SK-N-MC (cell line): ENCODE data around the gene COX17.

Experiments
- DNase-seq: peaks from one replicate; pipeline ENCODE4 v3.0.0-alpha.2; 2011; ENCODE audit warnings: low read depth, low spot score
- H3K27ac ChIP-seq: fragments of 200-600 bp; sonication (generic); 2 replicates; pipeline ENCODE4 v1.5.1; 2016; ENCODE audit warnings: mixed run types
- H3K36me3 ChIP-seq: fragments of 200-600 bp; sonication (generic); 2 replicates; pipeline ENCODE4 v1.6.1; 2017; ENCODE audit warnings: antibody characterized with exemption, low read length, mixed read lengths; ENCODE audit not compliant: insufficient read depth
- H3K4me3 ChIP-seq: fragments of 200-600 bp; sonication (generic); 2 replicates; pipeline ENCODE4 v1.5.1; 2016
- H3K9ac ChIP-seq: fragments of 200-600 bp; sonication (generic); 2 replicates; pipeline ENCODE4 v1.8.0; 2017; ENCODE audit warnings: mixed run types, mixed read lengths; ENCODE audit not compliant: insufficient read length
- H3K9me3 ChIP-seq: fragments of 200-600 bp; sonication (generic); 2 replicates; pipeline ENCODE4 v1.6.1; 2017; ENCODE audit warnings: low read depth, mild to moderate bottlenecking, antibody characterized with exemption, low read length, moderate library complexity, mixed read lengths
- EZH2 ChIP-seq: fragments of 200-600 bp; sonication (generic); IDR thresholded peaks from one replicate; pipeline ENCODE4 v1.6.1; 2017; ENCODE audit warnings: antibody characterized with exemption
- FOXP2 ChIP-seq: optimal IDR thresholded peaks from 2 replicates; pipeline ENCODE3; 2011; ENCODE audit warnings: mild to moderate bottlenecking, moderate library complexity; ENCODE audit not compliant: insufficient read depth; ENCODE audit errors: extremely low read length, control extremely low read depth
- POLR2AphosphoS5 ChIP-seq: IDR thresholded peaks from 2 replicates; pipeline ENCODE4 v1.6.1; 2012; ENCODE audit warnings: mild to moderate bottlenecking, low read depth, low read length, borderline replicate concordance

COX17 gene

DNA sequence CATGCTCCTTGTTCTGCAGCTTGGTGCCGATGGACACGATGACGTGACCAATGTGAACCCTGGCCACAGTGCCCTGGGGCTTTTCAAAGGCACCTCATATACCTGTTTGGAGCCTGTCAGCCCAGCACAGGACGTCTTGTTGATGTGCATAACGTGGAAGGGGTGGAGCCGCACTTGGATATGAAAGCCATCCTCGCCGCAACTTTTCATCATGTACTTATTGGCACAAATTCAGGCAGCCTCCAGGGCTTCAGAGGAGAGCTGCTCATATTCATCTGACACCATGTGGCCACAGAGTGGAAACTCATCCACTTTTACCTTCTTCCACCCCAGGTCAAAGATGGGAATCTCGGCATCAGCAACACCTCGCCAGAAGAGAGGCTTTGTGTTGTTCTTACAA is 41.5 kb downstream of the COX17 start:
- H3K9ac ChIP-seq = no peak overlapping the region
- H3K4me3 ChIP-seq = no peak overlapping the region
- H3K27ac ChIP-seq = no peak overlapping the region
- no peaks in the 10 kb centered on the region for H3K9me3 ChIP-seq
- no peaks in the 10 kb centered on the region for H3K36me3 ChIP-seq
- no peak for DNase-seq
- TF ChIP-seq POLR2AphosphoS5 (no peak), FOXP2 (no peak), EZH2 (no peak)

DNA sequence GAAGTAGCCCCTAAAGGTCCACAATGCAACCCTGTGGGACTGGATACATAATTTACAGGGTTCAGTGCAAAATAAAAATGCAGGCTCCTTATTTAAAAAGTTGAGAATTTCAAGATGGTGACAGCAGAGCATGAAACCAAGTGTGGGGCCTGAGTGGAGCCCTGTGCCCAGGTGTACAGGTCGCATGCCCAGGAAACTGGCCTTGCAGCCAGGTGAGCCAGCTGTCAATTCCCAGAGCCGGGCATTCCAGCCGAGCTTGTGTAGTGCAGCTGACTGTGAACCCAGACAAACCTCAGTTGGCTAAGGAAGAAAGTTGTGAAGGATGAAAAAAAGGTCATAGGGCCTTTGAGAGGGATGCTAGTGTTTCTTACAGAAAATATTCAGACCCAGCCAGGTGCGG is 44.4 kb downstream of the COX17 start:
- no peak overlapping the region for H3K4me3 ChIP-seq
- H3K9me3 ChIP-seq = no peaks in the 10 kb centered on the region
- no peaks in the 10 kb centered on the region for H3K36me3 ChIP-seq
- no peak overlapping the region for H3K9ac ChIP-seq
- no peak for DNase-seq
- H3K27ac ChIP-seq = no peak overlapping the region
- TF ChIP-seq EZH2 (no peak), POLR2AphosphoS5 (no peak), FOXP2 (no peak)

DNA sequence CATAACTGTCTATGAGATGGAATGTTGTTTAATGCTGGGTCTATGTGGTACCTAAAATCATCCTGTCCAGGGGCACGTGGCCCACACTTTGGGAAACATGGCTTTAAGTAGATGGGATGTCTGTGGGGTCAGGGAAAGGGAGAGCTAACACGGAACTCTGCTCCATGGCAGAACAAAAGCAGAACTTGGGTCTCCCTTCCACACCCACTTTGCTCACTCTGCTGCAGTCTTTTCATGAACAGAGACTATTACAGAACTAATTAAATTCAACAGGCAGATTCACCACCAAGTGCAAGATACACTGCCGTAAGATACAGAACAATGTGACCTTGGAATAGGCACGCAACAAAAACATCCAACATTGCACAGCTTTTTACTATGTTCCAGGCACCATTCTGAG is 45.0 kb downstream of the COX17 start:
- TF ChIP-seq FOXP2 (no peak), EZH2 (no peak), POLR2AphosphoS5 (no peak)
- Histone ChIP-seq H3K9me3 (no peaks in the 10 kb centered on the region), H3K4me3 (no peak overlapping the region), H3K36me3 (no peaks in the 10 kb centered on the region), H3K27ac (no peak overlapping the region), H3K9ac (no peak overlapping the region)
- DNase-seq = no peak

DNA sequence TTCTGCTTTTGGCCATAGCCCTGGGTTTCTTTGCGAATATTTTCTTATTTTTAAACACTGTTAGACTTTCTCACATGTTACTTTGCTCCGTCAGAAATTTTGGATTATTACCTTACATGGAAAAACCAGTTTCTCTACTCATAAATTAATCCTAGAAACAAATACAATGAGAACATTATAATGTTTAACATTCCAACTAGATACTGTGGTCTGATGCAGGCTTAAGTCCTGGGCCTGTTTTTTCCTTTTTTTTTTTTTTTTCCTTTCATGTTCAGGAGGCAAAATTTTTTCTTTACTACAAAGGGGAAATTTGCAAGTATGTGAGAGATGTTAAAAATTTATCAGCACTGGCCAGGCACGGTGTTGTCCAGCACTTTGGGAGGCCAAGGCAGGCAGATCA is 45.7 kb downstream of the COX17 start:
- Histone ChIP-seq H3K36me3 (no peaks in the 10 kb centered on the region), H3K9ac (no peak overlapping the region), H3K4me3 (no peak overlapping the region), H3K9me3 (no peaks in the 10 kb centered on the region), H3K27ac (no peak overlapping the region)
- no peak for TF ChIP-seq POLR2AphosphoS5
- TF ChIP-seq EZH2 = no peak
- no peak for TF ChIP-seq FOXP2
- no peak for DNase-seq

DNA sequence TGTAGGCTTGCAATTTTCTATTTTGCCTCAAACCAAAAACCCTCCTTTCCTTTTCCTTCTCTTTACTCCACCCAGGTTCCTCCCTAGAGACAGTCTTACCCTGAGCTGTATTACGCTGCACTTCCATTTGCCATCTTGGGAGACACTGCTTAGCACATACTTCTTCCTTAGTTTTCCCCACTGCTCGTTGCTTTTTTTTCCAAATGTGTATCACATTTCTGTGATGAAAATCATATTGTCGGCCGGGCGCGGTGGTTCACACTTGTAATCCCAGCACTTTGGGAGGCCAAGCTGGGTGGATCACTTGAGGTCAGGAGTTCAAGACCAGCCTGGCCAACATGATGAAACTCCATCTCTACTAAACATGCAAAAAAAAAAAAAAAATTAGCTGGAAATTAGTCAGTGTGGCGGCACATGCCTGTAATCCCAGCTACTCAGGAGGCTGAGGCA is 46.3 kb downstream of the COX17 start:
- Histone ChIP-seq H3K9ac (no peak overlapping the region), H3K4me3 (no peak overlapping the region)

DNA sequence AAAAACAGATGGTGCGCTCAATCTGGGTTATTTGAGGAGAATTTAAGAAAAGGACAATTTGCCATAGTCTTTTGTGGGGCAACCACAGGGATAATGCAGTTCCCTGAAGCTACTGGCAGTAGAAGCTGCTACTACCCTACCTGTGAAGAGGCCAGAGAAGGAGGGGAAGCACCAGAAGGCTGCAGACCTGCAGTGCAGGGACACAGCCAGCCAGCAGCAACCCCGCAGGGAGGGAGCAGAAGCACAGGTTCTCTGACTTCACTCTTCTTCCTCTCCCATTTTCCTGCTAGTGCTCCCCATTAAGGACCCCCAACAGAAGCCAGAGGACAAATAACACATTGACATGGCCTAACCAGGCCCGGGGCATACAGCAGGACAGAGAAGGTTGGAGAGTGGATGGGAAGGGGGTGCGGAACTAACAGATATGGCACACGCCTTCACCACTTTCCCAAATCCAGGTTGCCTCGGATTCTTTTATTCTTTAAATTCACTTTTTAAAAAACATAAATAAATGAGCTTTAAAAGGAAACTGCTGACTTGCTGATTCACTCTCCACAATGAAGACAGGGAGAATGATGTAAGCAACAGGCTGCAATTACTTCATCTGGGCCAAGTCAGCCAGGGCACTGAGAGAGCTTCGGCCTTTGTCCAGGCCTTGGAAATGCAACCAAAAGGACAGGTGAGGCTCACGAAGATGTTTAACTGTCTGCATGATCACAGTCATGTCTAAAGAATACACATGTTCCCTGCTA is 46.9 kb downstream of the COX17 start:
- Histone ChIP-seq H3K4me3 (no peak overlapping the region), H3K9ac (no peak overlapping the region), H3K36me3 (no peaks in the 10 kb centered on the region), H3K9me3 (no peaks in the 10 kb centered on the region), H3K27ac (0 out of 2 replicates have a peak overlapping the region, but pooled peaks have one; percentile 5)
- DNase-seq = no peak
- no peak for TF ChIP-seq POLR2AphosphoS5
- no peak for TF ChIP-seq FOXP2
- no peak for TF ChIP-seq EZH2

More for the DNA sequence above, 46.3 kb downstream of the COX17 start:
- 0 out of 2 replicates have a peak overlapping the region, but pooled peaks have one; percentile 5 for H3K27ac ChIP-seq
- no peaks in the 10 kb centered on the region for H3K9me3 ChIP-seq
- TF ChIP-seq FOXP2 (no peak), POLR2AphosphoS5 (no peak), EZH2 (no peak)
- H3K36me3 ChIP-seq = no peaks in the 10 kb centered on the region
- DNase-seq = no peak

DNA sequence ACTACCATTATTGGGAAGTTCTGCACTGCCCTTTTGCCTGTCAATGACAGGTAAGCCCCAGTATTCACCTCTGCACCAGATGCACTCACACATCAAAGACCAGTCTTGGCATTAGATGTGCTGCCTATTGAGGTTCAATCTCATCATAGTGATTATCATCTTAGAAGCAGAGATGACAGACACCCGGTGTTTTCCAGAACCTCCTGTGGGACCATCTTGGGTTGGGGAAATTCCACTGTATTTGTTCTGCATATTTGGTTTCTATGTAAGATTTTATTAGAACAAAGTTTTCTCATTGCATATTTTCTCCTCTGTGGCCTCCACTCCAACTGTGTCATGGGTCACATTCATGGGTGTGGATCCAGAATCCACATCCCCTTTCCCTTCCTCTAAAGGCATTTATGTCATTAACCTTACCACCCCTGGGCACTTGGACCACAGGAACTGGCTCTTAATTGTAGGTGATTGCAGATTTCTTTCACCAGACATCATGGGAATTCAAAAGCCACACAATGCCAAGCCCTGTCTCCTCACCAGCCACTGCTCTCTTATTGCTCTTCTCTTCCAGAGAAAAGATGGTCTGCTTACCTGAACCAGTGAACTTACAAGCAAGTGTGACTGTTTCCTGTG is 48.3 kb downstream of the COX17 start:
- Histone ChIP-seq H3K4me3 (no peak overlapping the region), H3K27ac (no peak overlapping the region), H3K9ac (no peak overlapping the region), H3K9me3 (no peaks in the 10 kb centered on the region), H3K36me3 (no peaks in the 10 kb centered on the region)
- no peak for DNase-seq
- no peak for TF ChIP-seq FOXP2
- TF ChIP-seq EZH2 = no peak
- TF ChIP-seq POLR2AphosphoS5 = no peak

DNA sequence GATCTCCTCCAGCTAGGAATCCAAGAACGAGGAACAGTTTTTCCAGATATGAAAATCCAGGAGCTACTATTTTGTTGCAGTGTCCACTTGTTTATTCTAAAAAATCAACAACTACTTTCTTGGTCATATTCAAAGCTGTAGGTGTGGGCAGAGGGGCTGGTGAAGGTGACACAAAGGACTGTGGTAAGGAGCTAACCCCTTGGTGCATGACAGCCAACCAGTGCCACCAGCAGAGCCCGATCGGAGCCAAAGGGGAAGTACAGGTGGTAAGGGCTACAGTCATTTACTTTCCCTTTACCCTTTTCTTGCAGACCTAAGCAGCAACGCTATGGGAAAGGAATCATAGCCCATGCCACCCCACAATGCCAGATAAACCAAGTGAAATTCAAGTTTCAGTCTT is 48.8 kb downstream of the COX17 start:
- DNase-seq = no peak
- no peaks in the 10 kb centered on the region for H3K9me3 ChIP-seq
- no peak overlapping the region for H3K4me3 ChIP-seq
- H3K36me3 ChIP-seq = no peaks in the 10 kb centered on the region
- no peak overlapping the region for H3K9ac ChIP-seq
- H3K27ac ChIP-seq = no peak overlapping the region
- no peak for TF ChIP-seq POLR2AphosphoS5
- TF ChIP-seq EZH2 = no peak
- no peak for TF ChIP-seq FOXP2

DNA sequence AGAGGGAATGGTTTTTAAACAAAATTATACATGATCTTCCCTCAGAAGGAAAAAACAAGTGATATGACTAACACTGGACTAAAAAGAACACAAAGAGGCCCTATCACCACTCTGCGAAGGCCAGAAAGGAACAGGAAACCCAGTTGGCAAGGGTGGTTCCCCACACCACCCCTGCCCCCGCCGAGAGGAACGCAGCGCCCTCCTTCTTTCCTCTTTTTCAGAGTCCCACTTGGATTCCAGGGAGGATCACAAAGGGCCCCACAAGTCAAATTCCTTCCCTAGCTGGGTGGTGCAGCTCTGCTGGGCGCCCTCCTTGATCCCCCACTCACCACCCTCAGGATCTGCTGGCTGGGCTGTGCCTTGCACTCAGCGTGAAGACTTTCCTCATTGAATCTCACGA is 49.7 kb downstream of the COX17 start:
- no peak overlapping the region for H3K4me3 ChIP-seq
- H3K27ac ChIP-seq = no peak overlapping the region
- no peak overlapping the region for H3K9ac ChIP-seq
- no peaks in the 10 kb centered on the region for H3K36me3 ChIP-seq
- DNase-seq = no peak
- no peaks in the 10 kb centered on the region for H3K9me3 ChIP-seq
- TF ChIP-seq EZH2 = no peak
- TF ChIP-seq FOXP2 = no peak
- TF ChIP-seq POLR2AphosphoS5 = no peak
